GM21786 (cell line): ENCODE measurements around the gene KLHL8.
"Not testable (repeated sequence)": the region's sequence is repeated elsewhere in the genome, so short reads cannot be mapped to it uniquely, and the experiment has no call there.

Experiments
- ATAC-seq: cut with Tn5 transposase; IDR thresholded peaks from one replicate; pipeline ENCODE4 v1.9.1; 2021; ENCODE audit not compliant: unreplicated experiment

The KLHL8 gene

DNA sequence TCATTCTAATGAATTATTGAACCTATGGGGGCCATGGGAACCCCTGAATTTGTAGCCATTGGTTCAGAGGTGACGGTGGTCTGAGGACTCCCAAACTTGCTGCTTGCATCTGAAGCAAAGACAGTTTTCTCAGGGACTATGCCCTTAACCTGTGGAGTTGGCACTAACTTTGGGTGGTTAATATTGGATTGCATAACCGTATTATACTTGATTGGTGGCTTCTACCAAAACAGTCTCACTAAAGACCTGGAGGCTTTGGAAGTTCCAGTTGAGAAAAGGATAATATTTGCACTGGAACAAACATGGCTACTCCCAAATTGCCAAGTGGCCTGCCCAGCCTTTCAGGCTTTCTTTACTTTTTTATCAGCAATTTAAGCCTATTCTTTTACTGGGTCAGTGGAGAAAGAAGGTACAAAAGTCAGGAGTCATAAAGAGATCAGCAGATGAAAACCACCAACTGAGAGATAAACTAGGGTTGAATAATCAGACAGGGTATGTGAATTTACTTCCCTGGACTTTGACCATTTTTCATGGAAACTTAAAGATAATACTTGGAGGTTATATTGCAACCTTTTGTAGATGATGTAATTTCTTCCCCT, 7.9 kb upstream of the KLHL8 start:
- ATAC-seq: no peak

DNA sequence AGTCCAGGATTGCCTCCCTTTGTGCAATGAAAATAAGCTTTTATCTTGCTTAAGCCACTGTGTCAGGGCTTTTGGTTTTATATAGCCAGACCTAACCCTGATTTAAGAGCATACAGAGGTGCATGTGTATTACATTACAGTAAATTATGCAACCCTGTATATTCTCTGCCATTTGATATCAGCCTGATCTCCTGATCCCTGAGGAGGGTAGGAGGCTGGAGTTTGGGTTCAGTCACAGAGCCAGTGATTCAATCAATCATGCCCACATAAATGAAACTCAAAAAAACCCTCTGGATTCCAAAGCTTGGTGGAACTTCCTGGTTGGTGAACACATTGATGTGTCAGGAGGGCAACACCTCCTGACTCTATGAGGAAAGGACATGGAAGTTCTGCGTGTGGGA, 7.3 kb upstream of the KLHL8 start:
- no peak for ATAC-seq

DNA sequence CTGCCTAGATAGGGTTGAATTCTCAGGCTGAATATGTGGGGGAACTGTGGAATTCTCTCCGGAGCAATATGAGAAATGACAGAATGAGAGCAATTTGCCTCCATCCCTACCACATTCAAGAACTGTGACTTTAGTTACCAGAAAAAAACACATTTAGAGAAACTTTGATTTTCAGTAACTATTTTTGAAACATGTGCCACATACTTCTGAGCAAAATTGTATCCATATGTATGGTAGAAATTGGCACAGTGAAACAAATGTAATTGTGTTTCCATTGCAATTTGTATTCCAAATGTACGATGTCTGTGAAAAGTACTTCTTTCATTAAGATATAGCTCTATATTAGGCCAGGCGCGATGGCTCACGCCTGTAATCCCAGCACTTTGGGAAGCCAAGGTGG, 5.5 kb upstream of the KLHL8 start:
- ATAC-seq: no peak

DNA sequence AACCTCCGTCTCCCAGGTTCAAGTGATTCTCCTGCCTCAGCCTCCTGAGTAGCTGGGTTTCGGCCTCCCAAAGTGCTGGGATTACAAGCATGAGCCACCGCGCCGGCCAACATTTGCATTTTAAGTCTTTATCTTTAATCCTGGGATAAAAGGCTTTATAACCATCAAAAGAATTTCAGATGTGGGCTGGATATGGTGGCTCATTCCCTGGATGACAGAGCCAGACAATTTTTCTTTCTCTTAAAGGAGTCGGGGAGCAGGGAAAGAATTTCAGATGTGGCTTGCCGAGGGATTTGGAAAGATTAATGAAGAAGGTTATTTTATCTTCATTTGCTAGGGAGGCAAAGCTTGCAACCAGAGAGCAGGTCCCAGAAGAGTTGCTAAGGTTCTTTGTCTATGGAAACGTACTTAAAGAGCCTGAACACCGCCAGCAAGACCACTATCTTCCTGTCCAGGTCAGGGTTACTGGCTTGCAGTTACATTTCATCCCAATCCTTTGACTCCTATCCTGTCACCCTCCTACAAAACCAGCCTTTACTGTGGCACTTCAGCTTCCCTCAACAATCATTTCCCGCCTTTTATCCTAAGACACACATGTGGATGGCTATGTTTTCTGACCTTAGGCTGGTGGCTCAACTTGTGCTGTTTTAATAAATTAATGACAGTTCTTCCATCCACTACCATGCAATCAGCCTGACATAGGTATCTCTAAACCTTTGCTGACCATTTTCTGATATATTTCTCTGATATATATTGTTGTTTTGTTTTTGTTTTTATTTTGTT, 3.9 kb upstream of the KLHL8 start:
- no peak for ATAC-seq

DNA sequence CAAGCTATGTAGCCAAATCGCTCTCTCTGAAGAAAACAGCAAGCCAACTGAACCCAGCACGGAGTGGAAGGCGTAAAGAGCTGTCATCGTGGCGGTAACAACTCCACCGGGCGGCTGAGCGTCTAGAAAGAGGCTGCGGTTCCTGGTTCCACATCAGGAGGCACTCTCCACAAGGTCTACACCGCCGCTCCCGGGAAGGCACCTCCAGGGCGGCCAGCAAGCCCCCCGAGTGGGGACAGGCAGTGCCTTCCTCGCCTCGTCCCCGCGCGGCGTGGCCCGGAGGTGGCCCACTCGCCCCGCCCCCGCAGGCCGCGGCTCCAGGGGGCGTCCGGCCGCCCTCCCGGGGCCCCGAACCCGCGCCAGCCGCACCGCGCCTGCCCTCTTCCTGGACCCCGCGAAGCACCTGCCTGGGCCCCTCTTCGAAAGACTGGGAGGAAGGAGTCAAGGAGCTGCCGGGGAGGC, 755 bp downstream of the KLHL8 start:
- peak; percentile 34 for ATAC-seq

DNA sequence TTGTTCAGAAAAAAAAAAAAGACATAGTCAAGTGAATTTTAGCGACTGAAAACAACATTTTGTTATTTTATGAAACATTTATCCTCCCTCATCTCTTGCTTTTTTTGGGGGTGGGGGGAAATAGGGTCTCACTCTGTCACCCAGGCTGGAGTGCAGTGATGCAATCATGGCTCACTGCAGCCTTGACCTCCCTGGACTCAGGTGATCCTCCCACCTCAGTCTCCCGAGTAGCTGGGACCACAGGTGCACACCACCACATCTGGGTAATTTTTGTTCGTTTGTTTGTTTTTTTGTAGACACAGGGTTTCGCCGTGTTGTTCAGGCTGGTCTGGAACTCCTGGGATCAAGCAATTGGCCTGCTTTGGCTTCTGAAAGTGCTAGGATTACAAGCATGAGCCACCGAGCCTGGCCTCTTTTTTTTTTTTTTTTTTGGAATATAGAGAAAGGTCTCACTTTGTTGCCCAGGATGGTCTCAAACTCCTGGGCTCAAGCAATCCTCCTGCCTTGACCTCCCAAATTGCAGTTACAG, 3.1 kb downstream of the KLHL8 start:
- not testable (repeated sequence) for ATAC-seq

DNA sequence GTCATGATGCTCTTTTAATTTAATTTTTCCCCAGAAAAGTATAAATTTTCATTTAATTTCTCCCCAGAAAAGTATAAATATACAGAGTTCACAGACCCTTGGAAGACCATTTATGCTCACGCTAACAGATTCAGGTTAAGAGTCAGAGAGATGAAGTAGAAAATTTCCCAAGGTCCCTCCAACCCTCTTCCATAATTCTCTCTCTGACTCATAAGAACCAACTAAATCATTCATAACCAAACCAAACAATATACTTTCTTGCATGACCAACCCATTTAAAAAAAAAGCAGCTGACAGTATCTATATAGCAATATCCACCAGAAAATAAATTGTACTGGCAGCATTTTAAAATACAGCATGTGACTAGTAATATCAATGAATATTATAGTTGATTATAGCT, 3.9 kb downstream of the KLHL8 start:
- no peak for ATAC-seq

DNA sequence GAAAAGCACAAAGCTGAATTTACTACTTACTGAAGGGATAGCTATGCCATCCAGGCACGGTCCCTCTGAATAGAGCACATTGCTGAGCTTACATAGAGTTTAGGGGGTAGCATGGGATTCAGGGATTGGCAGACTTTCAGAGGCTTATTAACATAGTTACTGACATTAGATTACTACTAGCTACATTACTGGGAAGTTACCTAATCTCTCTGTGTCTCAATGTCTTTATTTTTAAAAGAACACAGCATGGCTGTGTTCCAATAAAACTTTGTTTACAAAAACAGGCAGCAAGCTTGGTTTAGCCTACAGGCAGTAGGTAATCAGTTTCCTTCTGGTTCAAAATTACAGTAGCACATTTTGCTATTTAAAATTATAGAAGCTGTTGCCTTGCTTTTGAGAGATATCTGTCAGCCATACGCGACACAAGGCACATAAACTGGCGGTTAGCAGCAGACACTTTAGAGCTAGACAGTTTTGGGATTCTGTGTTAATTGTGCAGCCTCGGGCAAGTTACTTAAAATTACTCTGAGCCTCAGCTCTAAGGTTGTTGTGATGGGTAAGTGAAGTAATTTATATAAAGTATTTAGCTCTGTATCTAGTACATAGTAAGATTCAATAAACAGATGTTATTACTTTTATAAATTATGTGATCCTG, 6.9 kb downstream of the KLHL8 start:
- ATAC-seq: no peak

DNA sequence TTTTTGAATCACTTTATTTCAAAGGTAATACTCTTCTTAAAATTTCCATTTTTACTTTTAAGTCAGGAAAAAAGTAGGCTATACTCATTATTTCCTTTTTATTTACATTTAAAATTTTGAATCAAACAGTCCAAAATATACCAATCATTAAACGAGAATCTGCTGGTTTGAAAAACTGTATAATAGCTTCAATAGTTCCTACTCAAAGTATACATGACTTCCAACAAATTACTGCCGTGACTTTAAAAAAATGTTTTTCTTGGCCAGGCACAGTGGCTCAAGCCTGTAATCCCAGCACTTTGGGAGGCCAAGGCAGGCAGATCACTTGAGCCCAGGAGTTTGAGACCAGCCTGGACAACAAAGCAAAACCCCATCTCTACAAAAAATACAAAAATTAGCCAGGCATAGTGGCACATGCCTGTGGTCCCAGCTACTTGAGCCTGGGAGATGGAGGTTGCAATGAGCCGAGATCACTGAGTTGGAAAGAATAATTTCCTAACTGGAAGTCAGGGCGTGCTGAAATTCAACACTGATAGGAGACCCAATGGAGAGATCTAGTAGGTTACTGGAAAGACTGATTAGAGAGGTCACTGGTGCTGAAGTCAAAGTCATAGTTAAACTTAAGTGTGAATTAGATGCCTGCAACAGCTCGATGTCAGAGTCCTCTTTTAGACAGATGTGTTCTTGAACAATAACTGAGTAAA, 9.0 kb downstream of the KLHL8 start:
- ATAC-seq: no peak

DNA sequence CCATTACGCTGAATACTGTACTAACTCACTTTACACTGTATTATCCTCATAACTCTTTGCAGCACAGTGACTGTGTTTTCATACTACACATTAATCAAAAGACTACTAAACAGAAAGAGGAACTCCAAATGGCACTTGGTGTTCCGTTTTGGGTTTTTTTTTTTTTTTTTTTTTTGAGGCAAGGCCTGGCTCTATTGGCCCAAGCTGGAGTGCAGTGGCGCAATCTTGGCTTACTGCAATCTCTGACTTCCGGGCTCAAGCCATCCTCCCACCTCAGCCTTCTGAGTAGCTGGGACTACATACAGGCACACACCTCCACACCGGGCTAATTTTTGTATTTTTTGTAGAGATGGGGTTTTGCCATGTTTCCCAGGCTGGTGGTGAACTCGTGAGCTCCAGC, 10.7 kb downstream of the KLHL8 start:
- peak; percentile 89 for ATAC-seq

DNA sequence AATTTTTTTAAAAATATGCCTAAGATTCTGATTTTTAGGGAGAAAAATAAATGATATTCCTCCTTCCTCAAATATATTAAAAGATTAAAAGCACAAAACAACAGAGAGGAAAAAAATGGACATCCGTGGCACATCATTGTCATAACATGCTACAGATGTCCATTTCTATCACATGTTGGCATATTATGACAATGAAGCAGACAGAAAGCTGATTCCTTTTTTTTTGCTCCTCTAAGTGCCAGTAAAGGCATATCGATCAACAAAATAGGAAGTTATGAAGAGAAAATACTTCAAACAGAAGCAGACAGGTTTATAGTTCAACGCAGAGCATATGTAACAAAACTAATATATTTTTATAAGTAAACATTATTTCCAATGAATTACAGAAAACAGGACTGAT, 11.2 kb downstream of the KLHL8 start:
- no peak for ATAC-seq

DNA sequence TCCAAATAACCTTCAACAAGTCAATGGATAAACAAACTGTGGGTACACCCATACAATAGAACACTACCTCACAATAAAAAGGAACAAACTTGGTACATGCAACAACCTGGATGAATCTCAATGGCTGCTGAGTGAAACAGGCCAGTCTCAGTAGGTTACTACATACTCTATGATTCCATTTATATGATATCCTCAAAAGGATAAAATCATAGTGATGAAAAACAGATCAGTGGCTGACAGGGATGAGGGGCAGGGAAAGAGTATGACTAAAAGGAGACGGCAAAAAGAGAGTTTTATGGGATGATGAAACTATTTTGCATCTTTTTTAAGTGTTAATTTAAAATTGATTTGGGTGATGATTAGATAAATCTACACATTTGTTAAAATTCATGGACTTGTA, 15.9 kb downstream of the KLHL8 start:
- ATAC-seq: no peak

DNA sequence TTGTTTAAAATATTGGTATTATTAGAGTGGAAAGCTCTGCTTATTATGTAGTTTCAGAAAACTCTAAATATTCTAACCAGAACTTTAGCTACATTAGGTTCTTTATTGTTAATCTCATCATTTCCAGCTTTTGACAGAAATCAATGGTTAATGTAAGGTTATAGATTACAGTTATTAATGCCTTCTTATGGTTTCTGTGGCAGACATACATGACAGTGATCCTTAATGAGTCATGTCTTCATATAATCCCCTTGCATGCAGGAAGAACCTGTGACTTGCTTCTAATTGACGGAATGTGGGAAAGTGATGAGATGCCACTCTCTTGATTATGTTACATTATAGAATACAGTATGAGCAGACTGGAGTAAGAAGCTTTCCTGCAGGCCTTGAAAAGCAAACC, 23.5 kb downstream of the KLHL8 start:
- ATAC-seq: no peak

DNA sequence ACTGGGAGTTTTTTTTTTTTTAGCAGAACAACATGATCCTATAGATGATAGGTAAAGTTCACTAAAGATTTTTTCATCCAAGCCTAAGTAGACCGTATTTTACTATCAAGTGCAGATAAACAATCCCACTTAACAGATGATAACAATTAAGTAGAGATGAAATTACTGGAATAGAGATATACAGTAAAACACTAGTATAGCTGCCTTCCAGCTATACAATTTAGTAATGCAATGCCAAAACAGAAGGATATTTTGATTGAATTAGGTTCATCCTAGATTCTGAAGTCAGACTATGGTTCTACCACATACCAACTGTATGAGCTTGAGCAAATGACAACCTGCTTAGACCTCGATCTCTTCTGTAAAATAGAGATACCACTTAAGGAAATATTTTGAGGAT, 24.3 kb downstream of the KLHL8 start:
- ATAC-seq: no peak

DNA sequence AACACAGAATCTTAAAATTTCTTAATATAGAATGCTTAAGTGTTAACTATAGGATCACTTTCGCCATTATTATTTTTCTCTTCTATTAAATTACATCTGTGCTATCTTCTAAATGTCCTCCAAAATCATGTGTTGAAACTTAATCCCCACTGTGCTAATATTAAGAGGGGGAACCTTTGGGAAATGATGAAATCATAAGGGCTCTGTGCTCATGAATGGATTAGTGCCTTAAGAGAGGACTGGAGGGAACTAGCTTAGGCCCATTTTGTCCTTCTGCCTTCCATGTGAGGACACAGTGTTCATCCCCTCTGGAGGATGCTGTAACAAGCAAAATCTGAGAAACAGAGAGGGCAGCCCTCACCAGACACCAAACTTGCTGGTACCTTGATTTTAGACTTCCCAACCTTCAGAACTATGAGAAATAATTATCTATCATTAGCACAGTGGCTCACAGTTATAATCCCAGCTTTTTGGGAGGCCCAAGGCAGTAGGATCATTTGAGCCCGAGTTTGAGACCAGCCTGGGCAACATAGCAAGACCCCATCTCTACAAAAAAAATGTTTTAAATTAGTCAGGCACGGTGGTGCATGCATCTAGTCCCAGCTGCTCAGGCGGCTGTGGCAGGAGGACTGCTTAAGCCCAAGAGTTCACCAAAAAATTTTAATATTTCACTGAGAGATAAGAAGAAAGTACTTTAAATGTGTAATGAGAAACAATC, 26.3 kb downstream of the KLHL8 start:
- no peak for ATAC-seq

DNA sequence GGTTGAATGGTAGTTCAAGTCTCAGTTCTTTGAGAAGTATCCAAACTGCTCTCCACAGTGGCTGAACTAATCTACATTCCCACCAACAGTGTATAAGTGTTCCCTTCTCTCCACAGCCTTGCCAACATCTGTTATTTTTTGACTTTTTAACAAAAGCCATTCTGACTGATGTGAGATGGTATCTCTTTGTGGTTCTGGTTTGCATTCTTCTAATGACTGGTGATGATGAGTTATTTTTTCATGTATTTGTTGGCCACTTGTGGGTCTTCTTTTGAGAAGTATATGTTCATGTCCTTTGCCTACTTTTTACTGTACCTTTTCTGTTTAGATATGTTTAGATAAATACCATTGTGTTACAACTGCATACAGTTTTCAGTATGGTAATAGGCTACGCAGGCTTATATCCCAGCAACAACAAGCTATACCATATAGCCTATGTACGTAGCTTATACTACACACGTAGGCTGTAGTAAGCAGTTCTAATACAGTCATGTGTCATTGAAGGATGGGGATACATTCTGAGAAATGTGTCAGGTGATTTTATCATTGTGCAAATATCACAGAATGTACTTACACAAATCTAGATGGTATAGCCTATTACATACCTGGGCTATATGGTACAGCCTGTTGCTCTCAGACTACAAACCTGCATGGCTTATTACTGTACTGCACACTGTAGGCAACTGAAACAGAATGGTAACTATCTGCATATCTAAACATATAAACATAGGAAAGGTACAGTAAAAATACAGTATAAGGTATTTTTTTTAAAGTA, 28.1 kb downstream of the KLHL8 start:
- no peak for ATAC-seq

DNA sequence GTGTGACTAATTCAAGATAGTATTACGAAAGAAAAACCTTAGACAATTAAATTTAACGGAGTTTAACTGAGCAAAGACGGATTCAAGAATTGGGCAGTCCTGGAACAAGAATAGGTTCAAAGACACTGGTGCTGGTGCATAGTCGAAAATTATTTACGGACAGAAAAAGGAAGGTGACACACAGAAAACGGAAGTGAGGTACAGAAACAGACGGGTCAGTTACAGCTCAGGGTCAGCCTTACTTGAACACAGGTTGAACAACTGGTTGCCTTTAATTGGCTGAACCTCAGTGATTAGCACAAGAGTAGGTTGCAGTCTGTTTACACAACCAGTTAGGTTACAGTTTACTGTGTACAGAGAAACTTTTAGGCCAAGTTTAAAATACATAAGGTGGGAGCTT, 31.5 kb downstream of the KLHL8 start:
- no peak for ATAC-seq

DNA sequence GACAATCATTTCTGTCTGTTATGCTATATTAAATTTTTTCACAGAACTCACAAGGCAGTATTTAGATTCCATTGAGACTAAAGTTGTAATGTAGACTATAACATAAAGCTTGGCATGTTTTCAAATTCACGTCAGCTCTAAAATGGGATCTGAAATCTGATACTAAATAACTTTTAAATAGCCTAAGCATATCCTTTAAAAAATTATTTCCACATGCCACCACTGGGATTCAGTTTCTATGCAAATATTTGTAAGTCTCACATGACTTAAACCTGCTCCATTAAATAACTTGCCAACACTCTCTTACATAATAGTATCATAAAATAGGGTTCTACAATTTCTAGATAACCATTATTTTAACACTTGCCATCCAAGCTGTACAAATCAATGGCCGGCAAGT, 32.4 kb downstream of the KLHL8 start:
- no peak for ATAC-seq

DNA sequence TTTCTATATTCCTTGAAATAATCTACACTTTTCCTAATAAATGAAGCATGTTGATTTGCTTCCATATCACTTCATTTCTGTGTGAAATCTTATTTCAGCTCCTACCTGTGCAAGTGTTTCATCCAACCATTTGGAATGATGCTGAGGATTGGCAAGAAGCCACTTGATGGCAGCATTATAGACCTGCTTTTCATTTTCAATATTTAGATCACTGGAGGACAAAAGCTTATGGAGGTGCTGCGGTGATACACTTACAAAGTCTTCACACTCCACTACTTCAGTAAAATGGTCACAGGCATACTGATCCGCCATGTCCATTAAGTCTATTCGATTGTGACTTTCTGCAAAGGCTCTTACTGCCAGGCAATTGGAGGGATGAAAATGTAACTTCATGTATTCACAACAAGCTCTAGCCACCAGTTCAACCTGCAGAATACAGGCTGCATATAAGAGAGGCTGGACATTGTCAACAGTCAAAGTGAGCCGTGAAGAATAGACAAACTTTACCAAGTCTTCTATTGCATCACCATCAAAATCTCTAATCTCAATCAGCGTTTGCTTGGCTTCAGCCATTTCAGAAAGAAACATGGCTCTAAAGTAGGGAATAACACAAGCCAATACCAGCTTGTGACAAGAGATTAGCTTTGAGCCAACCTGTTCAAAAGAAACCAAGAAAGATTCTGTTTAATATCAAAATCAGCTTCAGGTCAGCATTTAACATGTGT, 35.1 kb downstream of the KLHL8 start:
- no peak for ATAC-seq
